Astrocyte (in vitro differentiated cells and primary cell): ENCODE measurements around the gene HEXB. TPM values are rescaled to one million over a fixed set of nuclear protein-coding genes. Genes with fewer than 3 reads are reported as not detected.

Experiments
- DNase-seq: peaks from one replicate; pipeline ENCODE4 v3.0.0-alpha.2; 2010; ENCODE audit warnings: low read depth
- FAIRE-seq: peaks from 2 replicates; lab custom pipeline; 2011; peaks lifted over from hg19 to GRCh38; lab: Jason Lieb, UNC
- H2AFZ ChIP-seq: 2 replicates; pipeline ENCODE4 v1.6.0; 2012; ENCODE audit warnings: low read depth, low read length, inconsistent platforms
- H3K27ac ChIP-seq: 2 replicates; pipeline ENCODE4 v1.5.1; 2011; ENCODE audit warnings: low read depth, low read length, inconsistent platforms
- H3K27me3 ChIP-seq: 2 replicates; pipeline ENCODE4 v1.6.0; 2011; ENCODE audit warnings: low read length, inconsistent platforms; ENCODE audit not compliant: insufficient read depth
- H3K36me3 ChIP-seq: 2 replicates; pipeline ENCODE4 v1.5.1; 2011; ENCODE audit warnings: low read length, inconsistent platforms; ENCODE audit not compliant: insufficient read depth
- H3K4me1 ChIP-seq: 2 replicates; pipeline ENCODE4 v1.5.1; 2011; ENCODE audit warnings: low read length, inconsistent platforms; ENCODE audit not compliant: insufficient read depth
- H3K4me2 ChIP-seq: 2 replicates; pipeline ENCODE4 v1.6.0; 2012; ENCODE audit warnings: low read length, inconsistent platforms
- H3K4me3 ChIP-seq: 2 replicates; pipeline ENCODE4 v1.5.1; 2011; ENCODE audit warnings: low read depth, mild to moderate bottlenecking, low read length, inconsistent platforms; ENCODE audit not compliant: insufficient read depth
- H3K79me2 ChIP-seq: 2 replicates; pipeline ENCODE4 v1.6.0; 2012; ENCODE audit warnings: mild to moderate bottlenecking, low read length, inconsistent platforms; ENCODE audit not compliant: insufficient read depth
- H3K9ac ChIP-seq: 2 replicates; pipeline ENCODE4 v1.6.0; 2012; ENCODE audit warnings: mild to moderate bottlenecking, low read length, inconsistent platforms
- H3K9me3 ChIP-seq: 2 replicates; pipeline ENCODE4 v1.5.1; 2012; ENCODE audit warnings: low read depth, mild to moderate bottlenecking, low read length, inconsistent platforms; ENCODE audit not compliant: insufficient read depth
- H4K20me1 ChIP-seq: 2 replicates; pipeline ENCODE4 v1.6.0; 2012; ENCODE audit warnings: low read length, inconsistent platforms; ENCODE audit not compliant: insufficient read depth
- H3K27ac Mint-ChIP-seq: one replicate; pipeline ENCODE4 v1.8.0; 2021; ENCODE audit warnings: mild to moderate bottlenecking, mixed read lengths; ENCODE audit not compliant: unreplicated experiment
- H3K27me3 Mint-ChIP-seq: one replicate; pipeline ENCODE4 v1.8.0; 2021; ENCODE audit warnings: low read depth, mixed read lengths; ENCODE audit not compliant: unreplicated experiment
- H3K36me3 Mint-ChIP-seq: one replicate; pipeline ENCODE4 v1.8.0; 2021; ENCODE audit warnings: low read depth, mixed read lengths; ENCODE audit not compliant: unreplicated experiment
- H3K4me1 Mint-ChIP-seq: one replicate; pipeline ENCODE4 v1.8.0; 2021; ENCODE audit warnings: low read depth, mixed read lengths; ENCODE audit not compliant: unreplicated experiment
- H3K4me3 Mint-ChIP-seq: one replicate; pipeline ENCODE4 v1.8.0; 2021; ENCODE audit warnings: mild to moderate bottlenecking, moderate library complexity, mixed read lengths; ENCODE audit not compliant: unreplicated experiment
- H3K9me3 Mint-ChIP-seq: one replicate; pipeline ENCODE4 v1.8.0; 2021; ENCODE audit warnings: mild to moderate bottlenecking, mixed read lengths; ENCODE audit not compliant: unreplicated experiment
- EZH2 ChIP-seq: IDR thresholded peaks from 2 replicates; pipeline ENCODE4 v1.6.1; 2012; ENCODE audit warnings: mild to moderate bottlenecking, low read length, inconsistent platforms; ENCODE audit not compliant: insufficient read depth
- total RNA-seq: library from RNA; stranded (reverse); gene quantifications from 2 replicates; pipeline ENCODE4 v1.2.1, GENCODE V29; 2021
- TF ChIP-seq, protein P1 (sequence below): IDR thresholded peaks from 2 replicates; pipeline ENCODE4 v1.5.1; 2011; ENCODE audit warnings: low read depth, mild to moderate bottlenecking, inconsistent platforms, low read length, moderate library complexity; ENCODE audit not compliant: insufficient read depth

HEXB gene
- total RNA-seq, 1 donor from 2014 or later, result 96.3 TPM

DNA sequence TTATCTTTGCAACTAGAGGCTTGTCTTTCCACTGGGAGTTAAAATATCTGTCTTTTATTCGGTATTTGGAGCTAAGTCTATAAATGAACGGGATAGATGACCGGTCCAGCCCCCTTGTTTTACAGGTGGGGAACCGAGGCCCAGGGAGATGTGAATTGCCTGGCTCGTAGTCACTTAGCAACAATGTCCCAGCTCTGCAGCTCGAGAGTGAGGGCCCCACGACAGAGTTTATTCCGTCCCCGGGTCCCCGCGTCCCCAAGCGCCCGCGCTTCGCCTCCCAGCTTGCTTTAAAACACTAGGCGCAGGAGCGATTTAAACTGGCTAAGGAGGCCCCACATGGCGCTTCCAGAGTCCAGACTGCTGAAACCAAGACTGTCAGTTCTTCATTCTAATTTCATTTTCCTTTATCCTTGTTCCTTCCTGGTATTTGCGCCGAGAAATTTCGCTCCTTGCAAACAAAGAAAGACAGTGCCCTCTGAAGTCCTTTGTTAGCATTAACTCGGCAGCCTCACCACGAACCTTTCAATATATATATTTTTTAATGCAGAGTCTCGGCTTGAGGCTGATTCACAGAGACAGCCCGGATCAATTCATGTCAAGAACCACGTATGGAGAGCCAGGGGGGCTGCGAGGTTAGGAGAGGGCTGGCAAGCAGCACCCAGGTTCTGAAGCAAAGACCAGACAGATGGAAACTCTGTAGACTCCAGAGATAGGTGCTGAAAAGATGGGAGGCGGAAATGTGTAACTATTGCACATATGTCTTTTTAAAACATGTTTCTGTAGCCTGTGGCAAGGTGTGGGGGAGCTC is 43.1 kb upstream of the HEXB start:
- H3K9me3 ChIP-seq, result peaks cover 2% of the 10 kb centered on the region
- Mint-ChIP-seq H3K27ac (peak overlapping the region; percentile 99), H3K4me1 (peaks cover 24% of the 10 kb centered on the region), H3K27me3 (no peaks in the 10 kb centered on the region), H3K9me3 (peaks cover 3% of the 10 kb centered on the region), H3K36me3 (peaks cover 15% of the 10 kb centered on the region), H3K4me3 (peak overlapping the region; percentile 91)
- H3K36me3 ChIP-seq, result peaks cover 5% of the 10 kb centered on the region
- peak overlapping the region; percentile 90 for H3K27ac ChIP-seq
- H3K4me2 ChIP-seq, result peak overlapping the region; percentile 85
- H3K79me2 ChIP-seq, result peaks cover 36% of the 10 kb centered on the region
- peaks cover 33% of the 10 kb centered on the region for H4K20me1 ChIP-seq
- peak; percentile 75 for DNase-seq
- no peak for FAIRE-seq
- no peak for TF ChIP-seq EZH2
- TF ChIP-seq, protein P1, sequence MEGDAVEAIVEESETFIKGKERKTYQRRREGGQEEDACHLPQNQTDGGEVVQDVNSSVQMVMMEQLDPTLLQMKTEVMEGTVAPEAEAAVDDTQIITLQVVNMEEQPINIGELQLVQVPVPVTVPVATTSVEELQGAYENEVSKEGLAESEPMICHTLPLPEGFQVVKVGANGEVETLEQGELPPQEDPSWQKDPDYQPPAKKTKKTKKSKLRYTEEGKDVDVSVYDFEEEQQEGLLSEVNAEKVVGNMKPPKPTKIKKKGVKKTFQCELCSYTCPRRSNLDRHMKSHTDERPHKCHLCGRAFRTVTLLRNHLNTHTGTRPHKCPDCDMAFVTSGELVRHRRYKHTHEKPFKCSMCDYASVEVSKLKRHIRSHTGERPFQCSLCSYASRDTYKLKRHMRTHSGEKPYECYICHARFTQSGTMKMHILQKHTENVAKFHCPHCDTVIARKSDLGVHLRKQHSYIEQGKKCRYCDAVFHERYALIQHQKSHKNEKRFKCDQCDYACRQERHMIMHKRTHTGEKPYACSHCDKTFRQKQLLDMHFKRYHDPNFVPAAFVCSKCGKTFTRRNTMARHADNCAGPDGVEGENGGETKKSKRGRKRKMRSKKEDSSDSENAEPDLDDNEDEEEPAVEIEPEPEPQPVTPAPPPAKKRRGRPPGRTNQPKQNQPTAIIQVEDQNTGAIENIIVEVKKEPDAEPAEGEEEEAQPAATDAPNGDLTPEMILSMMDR, result peak; percentile 51
- peaks cover 41% of the 10 kb centered on the region for H3K4me1 ChIP-seq
- peak overlapping the region; percentile 26 for H2AFZ ChIP-seq
- H3K27me3 ChIP-seq, result no peaks in the 10 kb centered on the region
- H3K9ac ChIP-seq, result peak overlapping the region; percentile 91
- H3K4me3 ChIP-seq, result peak overlapping the region; percentile 99

DNA sequence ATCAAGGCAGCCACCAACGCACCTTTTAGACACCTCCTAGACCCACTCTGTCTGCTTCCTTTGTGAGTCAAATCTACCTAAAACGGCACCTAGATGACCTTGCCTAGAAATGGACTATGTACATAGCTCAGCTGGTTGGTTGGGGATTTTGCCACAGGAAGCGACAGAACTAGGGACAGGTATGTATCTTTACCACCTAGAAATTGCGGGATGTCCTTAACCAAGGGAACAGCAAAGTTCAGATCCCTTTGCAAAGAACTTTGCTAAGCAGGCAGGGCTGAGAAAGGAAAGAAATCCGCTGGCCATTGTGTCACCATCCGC is 42.5 kb upstream of the HEXB start:
- Mint-ChIP-seq H3K27me3 (no peaks in the 10 kb centered on the region), H3K4me1 (peaks cover 27% of the 10 kb centered on the region), H3K27ac (peak overlapping the region; percentile 99), H3K9me3 (peaks cover 3% of the 10 kb centered on the region), H3K4me3 (no peak overlapping the region), H3K36me3 (peaks cover 10% of the 10 kb centered on the region)
- H3K9me3 ChIP-seq, result peaks cover 2% of the 10 kb centered on the region
- no peak overlapping the region for H3K4me3 ChIP-seq
- peaks cover 30% of the 10 kb centered on the region for H3K79me2 ChIP-seq
- peak overlapping the region; percentile 91 for H3K9ac ChIP-seq
- peak overlapping the region; percentile 90 for H3K27ac ChIP-seq
- peaks cover 40% of the 10 kb centered on the region for H3K4me1 ChIP-seq
- DNase-seq, result no peak
- no peak for TF ChIP-seq EZH2
- TF ChIP-seq, protein P1, result no peak
- H2AFZ ChIP-seq, result no peak overlapping the region
- no peaks in the 10 kb centered on the region for H3K36me3 ChIP-seq
- H3K27me3 ChIP-seq, result no peaks in the 10 kb centered on the region
- no peak for FAIRE-seq
- peak overlapping the region; percentile 85 for H3K4me2 ChIP-seq
- H4K20me1 ChIP-seq, result peaks cover 27% of the 10 kb centered on the region

DNA sequence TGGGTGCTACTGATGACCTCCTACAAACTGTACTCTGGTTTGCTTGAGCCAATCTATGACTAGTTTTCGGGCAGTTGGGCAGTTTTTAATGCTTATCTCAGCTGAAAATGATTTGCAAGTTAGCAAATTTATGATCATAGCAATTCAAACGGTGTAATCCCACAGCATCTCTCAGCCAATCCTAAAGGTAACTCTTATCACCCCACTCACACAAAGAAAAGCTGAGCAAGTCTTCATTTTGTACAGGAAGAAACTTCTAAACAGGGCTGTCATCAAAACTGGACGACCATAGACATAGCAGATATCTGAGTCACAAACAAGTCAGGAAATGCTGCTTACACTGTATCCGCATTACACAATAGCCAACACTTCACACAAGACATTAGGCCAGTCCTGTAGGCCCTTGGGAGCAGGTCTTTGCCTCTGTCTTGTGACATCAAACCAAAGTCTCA is 41.9 kb upstream of the HEXB start:
- Histone ChIP-seq H2AFZ (no peak overlapping the region), H3K27ac (peak overlapping the region; percentile 90), H3K9ac (peak overlapping the region; percentile 91), H4K20me1 (peaks cover 21% of the 10 kb centered on the region), H3K4me3 (no peak overlapping the region), H3K79me2 (peaks cover 24% of the 10 kb centered on the region), H3K4me1 (peaks cover 36% of the 10 kb centered on the region), H3K4me2 (peak overlapping the region; percentile 85), H3K36me3 (no peaks in the 10 kb centered on the region), H3K9me3 (peaks cover 2% of the 10 kb centered on the region), H3K27me3 (no peaks in the 10 kb centered on the region)
- Mint-ChIP-seq H3K36me3 (peaks cover 9% of the 10 kb centered on the region), H3K27ac (peak overlapping the region; percentile 99), H3K9me3 (peaks cover 3% of the 10 kb centered on the region), H3K27me3 (no peaks in the 10 kb centered on the region), H3K4me3 (no peak overlapping the region), H3K4me1 (peaks cover 32% of the 10 kb centered on the region)
- FAIRE-seq, result peak; percentile 95
- DNase-seq, result peak; percentile 99
- no peak for TF ChIP-seq EZH2
- TF ChIP-seq, protein P1, result no peak
